Activated CD8-positive, alpha-beta memory T cell treated with anti-CD3 and anti-CD28 coated beads, Interleukin-2, amount 50 U/mL, for 1 hour (primary cell): ENCODE measurements around the gene KCNE2.
"Not testable (repeated sequence)": the region's sequence is repeated elsewhere in the genome, so short reads cannot be mapped to it uniquely, and the experiment has no call there.

ENCODE experiments used
- DNase-seq: peaks from one replicate; pipeline ENCODE4 v3.0.0-alpha.2; 2020; ENCODE audit errors: extremely low read depth

The KCNE2 gene

GRCh38 chr21:34407294-34407693 lies 43.5 kb downstream of the KCNE2 start:
- not testable (repeated sequence) for DNase-seq

GRCh38 chr21:34417448-34418077 lies 53.8 kb downstream of the KCNE2 start:
- not testable (repeated sequence) for DNase-seq
